ENCODE data around the gene MMP24OS.

DNA sequence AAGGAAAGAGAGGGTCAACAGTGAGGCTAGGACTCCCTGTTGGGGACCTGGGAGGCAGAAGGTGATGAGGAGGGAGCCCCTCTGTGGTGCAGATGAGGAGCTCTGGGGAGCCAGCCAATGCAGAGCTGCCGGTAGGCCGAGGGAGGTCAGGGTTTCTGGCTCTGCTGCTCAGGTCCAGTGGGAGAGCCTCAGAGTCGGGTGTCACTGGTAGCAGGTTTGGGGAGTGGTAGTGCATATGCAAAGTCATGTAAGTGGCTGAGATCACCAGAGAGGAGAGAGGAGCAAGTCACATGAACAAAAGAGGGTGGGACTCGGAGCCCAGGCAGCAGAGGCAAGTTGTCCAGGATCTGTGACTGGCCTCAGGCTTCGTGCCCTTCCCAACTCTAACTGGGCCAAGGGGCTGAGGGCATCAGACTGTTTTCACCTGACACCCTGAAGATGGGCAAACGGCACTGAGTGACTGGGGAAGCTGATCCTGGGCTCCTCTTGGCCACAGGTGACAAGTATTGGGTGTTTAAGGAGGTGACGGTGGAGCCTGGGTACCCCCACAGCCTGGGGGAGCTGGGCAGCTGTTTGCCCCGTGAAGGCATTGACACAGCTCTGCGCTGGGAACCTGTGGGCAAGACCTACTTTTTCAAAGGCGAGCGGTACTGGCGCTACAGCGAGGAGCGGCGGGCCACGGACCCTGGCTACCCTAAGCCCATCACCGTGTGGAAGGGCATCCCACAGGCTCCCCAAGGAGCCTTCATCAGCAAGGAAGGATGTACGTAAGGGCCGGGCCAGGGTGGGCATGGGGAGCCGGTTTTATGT is 6.6 kb downstream of the MMP24OS start:
- TF ChIP-seq, protein P1, sequence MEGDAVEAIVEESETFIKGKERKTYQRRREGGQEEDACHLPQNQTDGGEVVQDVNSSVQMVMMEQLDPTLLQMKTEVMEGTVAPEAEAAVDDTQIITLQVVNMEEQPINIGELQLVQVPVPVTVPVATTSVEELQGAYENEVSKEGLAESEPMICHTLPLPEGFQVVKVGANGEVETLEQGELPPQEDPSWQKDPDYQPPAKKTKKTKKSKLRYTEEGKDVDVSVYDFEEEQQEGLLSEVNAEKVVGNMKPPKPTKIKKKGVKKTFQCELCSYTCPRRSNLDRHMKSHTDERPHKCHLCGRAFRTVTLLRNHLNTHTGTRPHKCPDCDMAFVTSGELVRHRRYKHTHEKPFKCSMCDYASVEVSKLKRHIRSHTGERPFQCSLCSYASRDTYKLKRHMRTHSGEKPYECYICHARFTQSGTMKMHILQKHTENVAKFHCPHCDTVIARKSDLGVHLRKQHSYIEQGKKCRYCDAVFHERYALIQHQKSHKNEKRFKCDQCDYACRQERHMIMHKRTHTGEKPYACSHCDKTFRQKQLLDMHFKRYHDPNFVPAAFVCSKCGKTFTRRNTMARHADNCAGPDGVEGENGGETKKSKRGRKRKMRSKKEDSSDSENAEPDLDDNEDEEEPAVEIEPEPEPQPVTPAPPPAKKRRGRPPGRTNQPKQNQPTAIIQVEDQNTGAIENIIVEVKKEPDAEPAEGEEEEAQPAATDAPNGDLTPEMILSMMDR (IDR thresholded peaks at IDR 0.05): no peak
- TF ChIP-seq POLR2A (IDR thresholded peaks at IDR 0.05): no peak
- TF ChIP-seq EP300 (IDR thresholded peaks at IDR 0.05): no peak
